GM12878 (cell line): ENCODE results near the gene CLEC18A. TPM values are rescaled to one million over a fixed set of nuclear protein-coding genes. Genes with fewer than 3 reads are reported as not detected.

ENCODE experiments used
- ATAC-seq: fragments of 200-7000 bp; cut with Tn5 transposase; 3 replicates; pipeline ENCODE4 v1.9.1; 2020; ENCODE audit warnings: mild to moderate bottlenecking, moderate library complexity
- BruUV-seq: library from RNA; stranded (reverse); fragments of 400-500 nt; replicated peaks from 2 replicates; lab custom pipeline; 2021; lab: Mats Ljungman, UMichigan
- CTCF ChIA-PET: fragments of 300-600 bp; sonication (Branson Sonifier 250); formaldehyde crosslinking; extraction: SDS; loops from one replicate; lab custom pipeline; 2021; ENCODE audit warnings: inconsistent platforms; lab: Yijun Ruan, JAX
- POLR2A ChIA-PET: fragments of 350-600 bp; formaldehyde crosslinking; extraction: SDS; loops from one replicate; lab custom pipeline; 2021; ENCODE audit warnings: inconsistent platforms; lab: Charles Lee
- RAD21 ChIA-PET: fragments of 300-600 bp; sonication (Branson Sonifier 250); formaldehyde crosslinking; loops from one replicate; lab custom pipeline; 2023; ENCODE audit warnings: antibody characterized with exemption; ENCODE audit not compliant: unreplicated experiment; lab: Charles Lee
- SMC1A ChIA-PET: fragments of 300-600 bp; sonication (Branson Sonifier 250); formaldehyde crosslinking; loops from one replicate; lab custom pipeline; 2023; ENCODE audit not compliant: unreplicated experiment, uncharacterized antibody; lab: Charles Lee
- DNase-seq: peaks from one replicate; pipeline ENCODE4 v3.0.0-alpha.2; 2011; ENCODE audit warnings: low read depth, low spot score
- FAIRE-seq: peaks from 3 replicates; lab custom pipeline; 2011; peaks lifted over from hg19 to GRCh38; lab: Jason Lieb, UNC
- H2AFZ ChIP-seq: 2 replicates; pipeline ENCODE4 v1.6.0; 2011; ENCODE audit warnings: low read depth, low read length, control low read depth; ENCODE audit not compliant: control insufficient read depth
- H3K27ac ChIP-seq: 2 replicates; pipeline ENCODE4 v1.5.1; 2011; ENCODE audit warnings: control low read depth; ENCODE audit not compliant: control insufficient read depth, insufficient read depth
- H3K27me3 ChIP-seq, 2 experiments: replicated peaks in 1 of 2; 2 replicates each; pipeline versions ENCODE4 v1.6.0 to v1.6.1; 2011; ENCODE audit warnings: low read length in 1 of 2; ENCODE audit not compliant: control insufficient read depth in 2 of 2, insufficient read depth in 2 of 2
- H3K36me3 ChIP-seq, 2 experiments: 2 replicates each; pipeline ENCODE4 v1.5.1; 2011; ENCODE audit warnings: low read length in 1 of 2; ENCODE audit not compliant: control insufficient read depth in 2 of 2, insufficient read depth in 2 of 2
- H3K4me1 ChIP-seq: 2 replicates; pipeline ENCODE4 v1.6.1; 2011; ENCODE audit warnings: mild to moderate bottlenecking, low read length, moderate library complexity, mixed read lengths; ENCODE audit not compliant: control insufficient read depth, insufficient read depth
- H3K4me2 ChIP-seq: 2 replicates; pipeline ENCODE4 v1.6.0; 2011; ENCODE audit warnings: control low read depth; ENCODE audit not compliant: control insufficient read depth, insufficient read depth
- H3K4me3 ChIP-seq: fragments of 200-600 bp; sonication (generic); 2 replicates; pipeline ENCODE4 v1.5.1; 2016
- H3K79me2 ChIP-seq: 2 replicates; pipeline ENCODE4 v1.6.0; 2011; ENCODE audit warnings: low read length; ENCODE audit not compliant: control insufficient read depth, insufficient read depth
- H3K9ac ChIP-seq: 2 replicates; pipeline ENCODE4 v1.8.0; 2011; ENCODE audit warnings: low read length, control low read depth, mixed read lengths; ENCODE audit not compliant: control insufficient read depth, insufficient read depth
- H3K9me3 ChIP-seq: replicated peaks from 3 replicates; pipeline ENCODE4 v1.5.1; 2011; ENCODE audit warnings: mild to moderate bottlenecking, low read length; ENCODE audit not compliant: control insufficient read depth, insufficient read depth
- H4K20me1 ChIP-seq: 2 replicates; pipeline ENCODE4 v1.6.0; 2011; ENCODE audit not compliant: control insufficient read depth, insufficient read depth
- CEBPZ ChIP-seq: fragments of 150-350 bp; IDR thresholded peaks from 2 replicates; pipeline ENCODE4 v1.6.1; 2016; ENCODE audit warnings: low read depth, low read length
- EGR1 ChIP-seq, 2 experiments: IDR thresholded peaks; 1 replicate in 1 of 2; 2 replicates in 1 of 2; pipeline ENCODE4 v1.6.1; 2011 to 2012; ENCODE audit warnings: low read depth in 2 of 2, low read length in 2 of 2, borderline replicate concordance in 1 of 2, mild to moderate bottlenecking in 1 of 2, moderate library complexity in 1 of 2
- MXI1 ChIP-seq: fragments of 150-350 bp; IDR thresholded peaks from 2 replicates; pipeline ENCODE4 v1.6.1; 2011; ENCODE audit warnings: low read depth, mild to moderate bottlenecking, inconsistent platforms, low read length, improper control_type of control experiment
- NR2C2 ChIP-seq: IDR thresholded peaks from 2 replicates; pipeline ENCODE4 v1.6.1; 2011; ENCODE audit warnings: borderline replicate concordance, low read depth; ENCODE audit not compliant: control insufficient read depth, insufficient read length
- PML ChIP-seq: IDR thresholded peaks from 2 replicates; pipeline ENCODE4 v1.6.1; 2012; ENCODE audit warnings: low read length, inconsistent platforms
- SKIL ChIP-seq: fragments of 450-650 bp; IDR thresholded peaks from 2 replicates; pipeline ENCODE4 v1.6.1; 2017; ENCODE audit warnings: mild to moderate bottlenecking, low read depth, inconsistent platforms; ENCODE audit not compliant: poor library complexity, severe bottlenecking
- SREBF2 ChIP-seq: IDR thresholded peaks from 2 replicates; pipeline ENCODE4 v1.6.1; 2012; ENCODE audit warnings: mild to moderate bottlenecking, low read length
- WGBS: methylation state at CpG from one replicate; pipeline ENCODE4 v1.1.6; 2016; ENCODE audit warnings: low lambda C conversion rate; ENCODE audit not compliant: insufficient replicate concordance, insufficient coverage; ENCODE audit errors: missing lambda C conversion rate; 5-methylcytosine and 5-hydroxymethylcytosine counted together
- in situ Hi-C: fragments of 300-500 bp; cut with MboI; formaldehyde crosslinking; loops from 9 replicates; pipeline ENCODE4 v1.14.3; 2018; ENCODE audit warnings: mixed read lengths
- intact Hi-C: fragments of 100-400 bp; cut with micrococcal nuclease; formaldehyde crosslinking; loops from one replicate; pipeline ENCODE4 v1.14.2; 2022; ENCODE audit not compliant: unreplicated experiment
- polyA plus RNA-seq, 11 experiments: library from polyadenylated mRNA; depleted of rRNA in 4 of 11; unstranded in 6 of 11; stranded (reverse) in 5 of 11; fragments of >200 nt; fragmentation: Nextera tagmentation in 4 of 11; fragmentation: Illumina TruSeq in 1 of 11; extraction: Ambion mirVana in 4 of 11; extraction: Trizol in 1 of 11; gene quantifications; 1 replicate in 1 of 11; 2 replicates in 10 of 11; pipeline versions ENCODE4 v1.2.1 to v1.2.3, GENCODE V29; 2011 to 2016; ENCODE audit warnings: inconsistent platforms in 2 of 11, missing spikeins in 2 of 11, low read depth in 1 of 11
- total RNA-seq, 4 experiments: library from RNA; depleted of rRNA in 3 of 4; stranded (reverse); fragments of >200 nt in 3 of 4; fragmentation: Illumina TruSeq in 1 of 4; extraction: Trizol in 1 of 4; gene quantifications; 2 replicates each; pipeline versions ENCODE4 v1.2.1 to v1.2.3, GENCODE V29; 2013 to 2021

Gene CLEC18A
- total and polyA plus RNA-seq, 10 of the 15 experiments (the other 5 are each of a cell fraction or from before 2014, with no cell fraction given) = 0.03 to 0.26 (median 0.10) TPM; not detected in 4

- Histone ChIP-seq H4K20me1 (no peaks in the 10 kb centered on the region; the same call in 1 of the 2 replicates), H3K4me3 (no peak overlapping the region), H3K4me2 (no peak overlapping the region), H2AFZ (no peak overlapping the region), H3K79me2 (no peaks in the 10 kb centered on the region), H3K36me3 (peaks cover 0 to 11% of the 10 kb centered on the region in 2 experiments; a peak in 1 of 4 replicates), H3K4me1 (no peaks in the 10 kb centered on the region), H3K9ac (no peak overlapping the region), H3K9me3 (no peaks in the 10 kb centered on the region), H3K27ac (no peak overlapping the region), H3K27me3 (no peaks in the 10 kb centered on the region)
- FAIRE-seq = no peak
- no peak for DNase-seq
- no peak for TF ChIP-seq NR2C2
- TF ChIP-seq SREBF2 = no peak
- no peak for TF ChIP-seq SKIL
- TF ChIP-seq CEBPZ = no peak
- TF ChIP-seq EGR1 (IDR thresholded peaks at IDR 0.05; ENCODE audit: borderline replicate concordance in 1 of 2, low read depth in 2 of 2, low read length in 2 of 2) = no peak
- TF ChIP-seq MXI1 = no peak
- no peak for TF ChIP-seq PML
- ChIA-PET POLR2A (no interaction called here), CTCF (interaction anchor here (0.6 to 1.3 kb wide), 2 partner anchors 217 to 683 kb away, joined by 4 read pairs; no protein-coding TSS in a partner anchor), SMC1A (interaction anchor here (0.6 to 0.8 kb wide), 2 partner anchors 205 to 818 kb away, joined by 4 read pairs; no protein-coding TSS in a partner anchor), RAD21 (no interaction called here)
- WGBS = 99% methylated on average over 8 of the region's 8 CpGs
- no TSS peak for BruUV-seq
- intact Hi-C loops = no loop called here
- ATAC-seq = no peak
- in situ Hi-C loops = loop anchor here (5.0 kb wide), 1 partner anchor 139 kb away; no protein-coding TSS in a partner anchor
These were observed 24.9 kb upstream of the CLEC18A start for GRCh38 chr16:69926241-69926640.
